ENCODE results near the gene SLC50A1. TPM values are rescaled to one million over a fixed set of nuclear protein-coding genes. Genes with fewer than 3 reads are reported as not detected.

Gene SLC50A1
- total RNA-seq, 3 donors from 2014 or later (not counting 1 experiment from before 2014, with no cell fraction given), result 31.7 to 33.5 (median 32.7) TPM

DNA sequence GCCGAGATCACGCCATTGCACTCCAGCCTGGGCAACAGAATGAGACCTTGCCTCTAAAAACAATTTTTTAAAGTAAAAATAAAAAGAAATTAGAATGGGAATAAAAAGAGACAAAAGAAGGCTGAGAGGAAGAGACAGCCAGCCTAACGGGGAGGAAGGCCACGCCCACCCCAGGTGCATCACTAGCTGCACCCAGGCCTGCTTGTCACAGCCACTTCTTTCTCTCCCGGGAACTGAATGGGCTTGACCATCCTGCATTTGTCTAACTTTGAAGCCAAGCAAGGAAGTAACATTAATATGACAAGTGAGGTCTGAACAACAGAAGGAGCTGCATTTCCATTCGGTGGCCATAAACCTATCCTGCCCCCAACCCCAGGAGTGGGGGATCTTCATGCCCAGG, 28.8 kb upstream of the SLC50A1 start:
- no peak overlapping the region for H3K27ac Mint-ChIP-seq

DNA sequence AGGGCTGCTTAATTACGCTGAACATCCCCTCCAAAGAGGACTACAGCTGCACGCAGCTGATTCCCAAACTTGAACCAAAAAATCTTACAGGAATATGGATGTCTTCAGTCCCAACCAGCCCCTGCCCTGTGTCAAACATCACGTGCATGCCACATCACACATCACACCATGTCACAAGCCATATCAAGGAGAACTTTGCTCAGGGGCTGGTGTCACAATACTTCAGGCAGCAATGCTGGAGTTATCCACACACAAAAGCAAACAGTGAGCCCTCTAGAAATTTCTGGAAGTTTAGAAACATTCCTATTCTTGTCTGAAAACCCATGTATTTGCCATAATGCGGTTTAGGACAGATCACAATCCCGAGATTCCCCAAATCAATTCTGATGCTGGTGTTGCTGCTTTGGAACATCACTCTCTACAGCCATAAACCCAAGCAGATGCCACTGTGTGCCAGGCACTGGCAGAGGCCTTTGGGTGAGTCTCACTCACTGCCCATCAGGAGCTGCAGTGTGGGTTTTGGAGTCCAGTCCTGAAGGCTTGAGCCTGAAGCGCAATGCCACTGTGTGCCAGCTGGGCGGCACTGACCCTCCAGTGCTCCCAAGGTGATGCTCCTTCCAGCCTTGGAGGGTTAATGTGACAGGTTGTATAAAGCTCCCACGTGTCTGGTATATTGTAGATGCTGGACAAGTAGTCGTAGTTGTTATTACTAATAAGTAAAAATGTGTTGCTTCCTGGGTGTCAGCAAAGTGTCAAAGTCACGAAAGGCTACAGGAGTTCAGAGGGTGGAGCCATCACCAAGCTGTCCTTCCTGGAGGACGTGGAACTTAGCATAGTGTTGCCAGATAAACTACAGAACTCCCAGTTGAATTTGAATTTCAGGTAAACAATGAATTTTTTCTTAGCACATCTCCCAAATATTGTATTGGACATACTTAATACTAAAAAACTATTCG, 28.1 kb upstream of the SLC50A1 start:
- WGBS (ENCODE audit: insufficient coverage), result 84% methylated on average over 12 of the region's 12 CpGs
- H3K36me3 Mint-ChIP-seq, result no peaks in the 10 kb centered on the region
- ATAC-seq (no peak), DNase-seq (no peak)
- no peaks in the 10 kb centered on the region for H3K4me1 Mint-ChIP-seq
- intact Hi-C loops (cut with micrococcal nuclease), result no loop called here
- Histone ChIP-seq H3K27me3 (ENCODE audit: control insufficient read depth, insufficient read depth, low read length) (no peaks in the 10 kb centered on the region), H3K27ac (ENCODE audit: low read length) (no peak overlapping the region), H3K4me3 (ENCODE audit: low read length) (no peak overlapping the region), H3K36me3 (ENCODE audit: control insufficient read depth, insufficient read depth, low read length) (no peaks in the 10 kb centered on the region), H3K9me3 (ENCODE audit: control insufficient read depth, insufficient read depth, low read length) (no peaks in the 10 kb centered on the region), H3K4me1 (ENCODE audit: control insufficient read depth, insufficient read depth, low read length) (no peaks in the 10 kb centered on the region)
- TF ChIP-seq, protein P1, sequence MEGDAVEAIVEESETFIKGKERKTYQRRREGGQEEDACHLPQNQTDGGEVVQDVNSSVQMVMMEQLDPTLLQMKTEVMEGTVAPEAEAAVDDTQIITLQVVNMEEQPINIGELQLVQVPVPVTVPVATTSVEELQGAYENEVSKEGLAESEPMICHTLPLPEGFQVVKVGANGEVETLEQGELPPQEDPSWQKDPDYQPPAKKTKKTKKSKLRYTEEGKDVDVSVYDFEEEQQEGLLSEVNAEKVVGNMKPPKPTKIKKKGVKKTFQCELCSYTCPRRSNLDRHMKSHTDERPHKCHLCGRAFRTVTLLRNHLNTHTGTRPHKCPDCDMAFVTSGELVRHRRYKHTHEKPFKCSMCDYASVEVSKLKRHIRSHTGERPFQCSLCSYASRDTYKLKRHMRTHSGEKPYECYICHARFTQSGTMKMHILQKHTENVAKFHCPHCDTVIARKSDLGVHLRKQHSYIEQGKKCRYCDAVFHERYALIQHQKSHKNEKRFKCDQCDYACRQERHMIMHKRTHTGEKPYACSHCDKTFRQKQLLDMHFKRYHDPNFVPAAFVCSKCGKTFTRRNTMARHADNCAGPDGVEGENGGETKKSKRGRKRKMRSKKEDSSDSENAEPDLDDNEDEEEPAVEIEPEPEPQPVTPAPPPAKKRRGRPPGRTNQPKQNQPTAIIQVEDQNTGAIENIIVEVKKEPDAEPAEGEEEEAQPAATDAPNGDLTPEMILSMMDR (IDR thresholded peaks at IDR 0.05), result no peak
- H3K27me3 Mint-ChIP-seq (ENCODE audit: low read depth in 2 of 2), result peaks cover 0 to 14% of the 10 kb centered on the region in 2 donors
- H3K9me3 Mint-ChIP-seq, result no peaks in the 10 kb centered on the region
- H3K4me3 Mint-ChIP-seq, result no peak overlapping the region
- H3K27ac Mint-ChIP-seq, result no peak overlapping the region

More for the DNA sequence above, 28.8 kb upstream of the SLC50A1 start:
- WGBS (ENCODE audit: insufficient coverage), result 71% methylated on average over 6 of the region's 6 CpGs
- H3K36me3 ChIP-seq (ENCODE audit: control insufficient read depth, insufficient read depth, low read length), result no peaks in the 10 kb centered on the region
- no peaks in the 10 kb centered on the region for H3K36me3 Mint-ChIP-seq
- DNase-seq (no peak), ATAC-seq (no peak)
- no peaks in the 10 kb centered on the region for H3K9me3 ChIP-seq (ENCODE audit: control insufficient read depth, insufficient read depth, low read length)
- H3K27me3 Mint-ChIP-seq (ENCODE audit: low read depth in 2 of 2), result peaks cover 0 to 14% of the 10 kb centered on the region in 2 donors
- TF ChIP-seq, protein P1 (IDR thresholded peaks at IDR 0.05), result no peak
- H3K27ac ChIP-seq (ENCODE audit: low read length), result no peak overlapping the region
- H3K4me3 Mint-ChIP-seq, result no peak overlapping the region
- peaks cover 0 to 5% of the 10 kb centered on the region in 2 donors for H3K4me1 Mint-ChIP-seq
- no peaks in the 10 kb centered on the region for H3K27me3 ChIP-seq (ENCODE audit: control insufficient read depth, insufficient read depth, low read length)
- no peaks in the 10 kb centered on the region for H3K4me1 ChIP-seq (ENCODE audit: control insufficient read depth, insufficient read depth, low read length)
- intact Hi-C loops (cut with micrococcal nuclease), result no loop called here
- no peaks in the 10 kb centered on the region for H3K9me3 Mint-ChIP-seq
- no peak overlapping the region for H3K4me3 ChIP-seq (ENCODE audit: low read length)

DNA sequence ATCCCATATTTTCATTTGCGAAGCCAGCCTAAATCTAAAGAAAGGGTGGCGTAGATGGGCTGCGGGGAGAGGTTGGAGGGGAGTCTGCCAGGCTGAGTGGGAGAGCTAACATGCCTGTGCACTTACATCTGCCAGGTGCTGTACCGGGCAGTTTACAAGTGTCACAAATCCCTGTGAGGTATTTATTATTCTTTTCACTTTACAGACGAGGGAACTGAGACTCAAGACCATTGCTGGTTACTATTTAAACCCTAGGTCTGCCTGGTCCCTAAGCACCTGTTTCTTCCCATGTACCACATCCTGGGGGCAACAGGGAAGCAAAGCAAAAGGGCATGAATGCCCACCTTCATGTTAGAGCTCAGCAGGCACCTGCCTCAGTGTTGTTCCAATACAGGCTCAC, 27.4 kb upstream of the SLC50A1 start:
- no peak overlapping the region for H3K27ac Mint-ChIP-seq
- Histone ChIP-seq H3K27me3 (ENCODE audit: control insufficient read depth, insufficient read depth, low read length) (no peaks in the 10 kb centered on the region), H3K4me3 (ENCODE audit: low read length) (no peak overlapping the region), H3K4me1 (ENCODE audit: control insufficient read depth, insufficient read depth, low read length) (no peaks in the 10 kb centered on the region), H3K9me3 (ENCODE audit: control insufficient read depth, insufficient read depth, low read length) (no peaks in the 10 kb centered on the region), H3K36me3 (ENCODE audit: control insufficient read depth, insufficient read depth, low read length) (no peaks in the 10 kb centered on the region), H3K27ac (ENCODE audit: low read length) (no peak overlapping the region)
- no peak for ATAC-seq
- peaks cover 0 to 14% of the 10 kb centered on the region in 2 donors for H3K27me3 Mint-ChIP-seq (ENCODE audit: low read depth in 2 of 2)
- TF ChIP-seq, protein P1 (IDR thresholded peaks at IDR 0.05), result no peak
- H3K4me3 Mint-ChIP-seq, result no peak overlapping the region
- no peak for DNase-seq
- H3K36me3 Mint-ChIP-seq, result no peaks in the 10 kb centered on the region
- no peaks in the 10 kb centered on the region for H3K4me1 Mint-ChIP-seq
- intact Hi-C loops (cut with micrococcal nuclease), result no loop called here
- WGBS (ENCODE audit: insufficient coverage), result 87% methylated on average over 5 of the region's 5 CpGs
- no peaks in the 10 kb centered on the region for H3K9me3 Mint-ChIP-seq
